ENCODE measurements around the gene TLE6.
A peak's percentile ranks its signal among the peaks of the same experiment; 100 is the strongest.

Gene TLE6

GRCh38 chr19:2945575-2946184 is 31.7 kb upstream of the TLE6 start:
- H3K4me3 ChIP-seq (ENCODE audit: control insufficient read depth, low read depth, low read length), result peak overlapping the region; percentile 82
- TF ChIP-seq, protein P1, sequence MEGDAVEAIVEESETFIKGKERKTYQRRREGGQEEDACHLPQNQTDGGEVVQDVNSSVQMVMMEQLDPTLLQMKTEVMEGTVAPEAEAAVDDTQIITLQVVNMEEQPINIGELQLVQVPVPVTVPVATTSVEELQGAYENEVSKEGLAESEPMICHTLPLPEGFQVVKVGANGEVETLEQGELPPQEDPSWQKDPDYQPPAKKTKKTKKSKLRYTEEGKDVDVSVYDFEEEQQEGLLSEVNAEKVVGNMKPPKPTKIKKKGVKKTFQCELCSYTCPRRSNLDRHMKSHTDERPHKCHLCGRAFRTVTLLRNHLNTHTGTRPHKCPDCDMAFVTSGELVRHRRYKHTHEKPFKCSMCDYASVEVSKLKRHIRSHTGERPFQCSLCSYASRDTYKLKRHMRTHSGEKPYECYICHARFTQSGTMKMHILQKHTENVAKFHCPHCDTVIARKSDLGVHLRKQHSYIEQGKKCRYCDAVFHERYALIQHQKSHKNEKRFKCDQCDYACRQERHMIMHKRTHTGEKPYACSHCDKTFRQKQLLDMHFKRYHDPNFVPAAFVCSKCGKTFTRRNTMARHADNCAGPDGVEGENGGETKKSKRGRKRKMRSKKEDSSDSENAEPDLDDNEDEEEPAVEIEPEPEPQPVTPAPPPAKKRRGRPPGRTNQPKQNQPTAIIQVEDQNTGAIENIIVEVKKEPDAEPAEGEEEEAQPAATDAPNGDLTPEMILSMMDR (IDR thresholded peaks at IDR 0.05; ENCODE audit: control insufficient read depth, insufficient read depth, low read depth, low read length, missing control alignments), result no peak

GRCh38 chr19:2949939-2950285 is 27.5 kb upstream of the TLE6 start:
- TF ChIP-seq, protein P1 (IDR thresholded peaks at IDR 0.05; ENCODE audit: control insufficient read depth, insufficient read depth, low read depth, low read length, missing control alignments), result no peak
- no peak for DNase-seq (ENCODE audit: low read depth)

More at GRCh38 chr19:2945575-2946184, 31.7 kb upstream of the TLE6 start:
- DNase-seq (ENCODE audit: low read depth), result no peak

GRCh38 chr19:2950286-2951124 is 26.9 kb upstream of the TLE6 start:
- TF ChIP-seq, protein P1 (IDR thresholded peaks at IDR 0.05; ENCODE audit: control insufficient read depth, insufficient read depth, low read depth, low read length, missing control alignments), result no peak
- peak overlapping the region; percentile 73 for H3K4me3 ChIP-seq (ENCODE audit: control insufficient read depth, low read depth, low read length)
- peak; percentile 98 for DNase-seq (ENCODE audit: low read depth)

More at GRCh38 chr19:2949939-2950285, 27.5 kb upstream of the TLE6 start:
- peak overlapping the region; percentile 73 for H3K4me3 ChIP-seq (ENCODE audit: control insufficient read depth, low read depth, low read length)

DNA sequence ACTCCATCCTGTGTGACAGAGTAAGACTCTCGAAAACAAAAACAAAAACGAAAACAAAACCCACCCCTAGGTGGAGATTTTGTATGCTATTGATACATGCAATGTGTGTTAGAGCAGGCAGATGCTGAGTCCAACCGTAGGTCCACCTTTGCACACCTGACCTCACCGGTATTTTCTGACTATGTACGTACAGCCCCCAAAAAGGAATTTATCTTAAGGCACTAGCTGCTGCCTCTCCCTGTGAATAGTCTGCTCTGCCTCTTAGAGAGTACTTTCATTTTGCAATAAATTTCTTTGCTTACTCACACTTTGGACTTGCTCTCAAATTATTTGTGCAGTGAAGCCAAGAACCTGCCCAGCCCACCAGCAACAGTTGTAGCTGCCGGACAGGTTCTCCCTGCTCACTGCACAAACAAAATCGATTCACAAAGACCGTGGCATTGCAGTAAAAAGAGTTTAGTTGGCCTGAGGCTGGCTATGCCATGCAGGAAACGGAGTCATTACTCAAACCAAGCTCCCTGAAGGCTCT is 24.3 kb upstream of the TLE6 start:
- peak overlapping the region; percentile 26 for H3K4me3 ChIP-seq (ENCODE audit: control insufficient read depth, low read depth, low read length)
- no peak for DNase-seq (ENCODE audit: low read depth)
- TF ChIP-seq, protein P1 (IDR thresholded peaks at IDR 0.05; ENCODE audit: control insufficient read depth, insufficient read depth, low read depth, low read length, missing control alignments), result no peak

DNA sequence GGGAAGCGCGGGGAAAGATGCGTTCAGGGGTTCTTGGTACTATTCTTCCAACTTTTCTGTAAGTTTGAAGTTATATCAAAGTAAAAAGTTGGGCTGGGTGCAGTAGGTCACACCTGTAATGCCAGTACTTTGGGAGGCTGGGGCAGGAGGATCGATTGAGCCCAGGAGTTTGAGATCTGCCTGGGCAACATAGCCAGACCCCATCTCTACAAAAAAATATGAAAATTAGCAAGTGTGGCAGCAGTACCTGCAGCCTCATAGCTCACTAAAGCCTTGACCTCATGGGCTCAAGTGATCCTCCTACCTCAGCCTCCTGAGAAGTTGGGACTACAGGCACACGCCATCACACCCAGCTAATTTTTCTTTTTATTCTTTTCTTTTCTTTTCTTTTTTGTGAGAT is 20.2 kb upstream of the TLE6 start:
- DNase-seq (ENCODE audit: low read depth), result no peak
- H3K4me3 ChIP-seq (ENCODE audit: control insufficient read depth, low read depth, low read length), result no peak overlapping the region
- TF ChIP-seq, protein P1 (IDR thresholded peaks at IDR 0.05; ENCODE audit: control insufficient read depth, insufficient read depth, low read depth, low read length, missing control alignments), result no peak

- DNase-seq (ENCODE audit: low read depth), result no peak
Measured at GRCh38 chr19:2960120-2960519, 17.2 kb upstream of the TLE6 start.

More at GRCh38 chr19:2960120-2960519, 17.2 kb upstream of the TLE6 start:
- TF ChIP-seq, protein P1 (IDR thresholded peaks at IDR 0.05; ENCODE audit: control insufficient read depth, insufficient read depth, low read depth, low read length, missing control alignments), result no peak
- H3K4me3 ChIP-seq (ENCODE audit: control insufficient read depth, low read depth, low read length), result no peak overlapping the region
